ENCODE measurements around the gene ANP32D.
A peak's percentile ranks its signal among the peaks of the same experiment; 100 is the strongest.
"Not testable (repeated sequence)": the region's sequence is repeated elsewhere in the genome, so short reads cannot be mapped to it uniquely, and the experiment has no call there.

Gene ANP32D

DNA sequence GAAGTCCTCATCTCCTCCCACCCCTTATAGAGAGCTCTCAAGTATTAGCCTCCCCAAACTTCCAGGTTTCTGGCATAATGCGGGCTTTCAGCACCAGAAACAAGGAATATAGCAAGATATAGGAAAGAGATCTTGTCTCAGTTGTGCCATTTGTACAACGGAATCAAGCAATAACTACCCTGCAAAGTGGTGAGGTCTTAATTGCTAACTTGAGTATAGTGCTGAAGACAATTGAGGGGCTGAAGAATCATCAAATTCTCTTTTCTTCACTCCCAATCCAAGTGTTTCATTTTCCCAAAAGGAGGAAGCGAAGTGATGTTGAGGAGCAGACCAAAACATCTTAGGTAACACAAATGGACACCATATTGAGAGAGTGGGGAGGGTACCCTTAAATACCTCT lies 26.8 kb upstream of the ANP32D start:
- Mint-ChIP-seq H3K9me3 (peaks cover 9% of the 10 kb centered on the region), H3K36me3 (ENCODE audit: low read depth) (no peaks in the 10 kb centered on the region), H3K4me1 (no peaks in the 10 kb centered on the region), H3K27me3 (ENCODE audit: low read depth) (no peaks in the 10 kb centered on the region), H3K27ac (no peak overlapping the region), H3K4me3 (no peak overlapping the region)
- TF ChIP-seq, protein P1, sequence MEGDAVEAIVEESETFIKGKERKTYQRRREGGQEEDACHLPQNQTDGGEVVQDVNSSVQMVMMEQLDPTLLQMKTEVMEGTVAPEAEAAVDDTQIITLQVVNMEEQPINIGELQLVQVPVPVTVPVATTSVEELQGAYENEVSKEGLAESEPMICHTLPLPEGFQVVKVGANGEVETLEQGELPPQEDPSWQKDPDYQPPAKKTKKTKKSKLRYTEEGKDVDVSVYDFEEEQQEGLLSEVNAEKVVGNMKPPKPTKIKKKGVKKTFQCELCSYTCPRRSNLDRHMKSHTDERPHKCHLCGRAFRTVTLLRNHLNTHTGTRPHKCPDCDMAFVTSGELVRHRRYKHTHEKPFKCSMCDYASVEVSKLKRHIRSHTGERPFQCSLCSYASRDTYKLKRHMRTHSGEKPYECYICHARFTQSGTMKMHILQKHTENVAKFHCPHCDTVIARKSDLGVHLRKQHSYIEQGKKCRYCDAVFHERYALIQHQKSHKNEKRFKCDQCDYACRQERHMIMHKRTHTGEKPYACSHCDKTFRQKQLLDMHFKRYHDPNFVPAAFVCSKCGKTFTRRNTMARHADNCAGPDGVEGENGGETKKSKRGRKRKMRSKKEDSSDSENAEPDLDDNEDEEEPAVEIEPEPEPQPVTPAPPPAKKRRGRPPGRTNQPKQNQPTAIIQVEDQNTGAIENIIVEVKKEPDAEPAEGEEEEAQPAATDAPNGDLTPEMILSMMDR (IDR thresholded peaks at IDR 0.05; ENCODE audit: unreplicated experiment in 3 of 3), result no peak

DNA sequence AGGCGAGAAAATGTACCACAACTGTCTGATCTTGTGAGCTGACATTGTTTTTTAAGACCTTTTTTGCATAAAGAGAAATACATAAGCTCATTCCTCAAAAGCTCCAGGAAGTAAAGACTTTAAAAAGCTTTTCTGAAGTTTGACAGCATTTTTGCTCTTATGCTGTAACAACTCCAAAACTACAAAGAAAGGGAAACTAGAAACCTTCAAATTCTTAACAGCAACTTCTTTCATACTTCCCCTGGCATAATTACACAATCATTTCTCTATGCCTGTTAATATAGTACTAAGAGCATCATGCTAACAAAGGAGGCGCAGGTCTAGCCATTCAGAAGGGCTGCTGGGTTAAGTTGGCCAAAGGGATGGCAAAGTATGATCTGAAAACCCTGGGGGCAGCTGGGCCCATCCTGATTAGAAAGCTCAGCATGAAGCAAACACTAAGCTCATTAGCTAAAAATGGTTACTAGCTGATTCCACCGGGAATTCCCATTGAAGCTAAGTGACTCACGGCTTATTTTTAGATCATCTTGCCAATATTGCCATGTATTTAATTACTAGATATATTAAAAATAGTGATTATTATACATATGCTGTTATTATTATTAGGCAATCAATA lies 26.1 kb upstream of the ANP32D start:
- peaks cover 7% of the 10 kb centered on the region for H3K9me3 Mint-ChIP-seq
- no peak overlapping the region for H3K27ac Mint-ChIP-seq
- TF ChIP-seq, protein P1 (IDR thresholded peaks at IDR 0.05; ENCODE audit: unreplicated experiment in 3 of 3), result no peak
- H3K4me1 Mint-ChIP-seq, result no peaks in the 10 kb centered on the region
- H3K36me3 Mint-ChIP-seq (ENCODE audit: low read depth), result no peaks in the 10 kb centered on the region
- no peak overlapping the region for H3K4me3 Mint-ChIP-seq
- H3K27me3 Mint-ChIP-seq (ENCODE audit: low read depth), result peaks cover 2% of the 10 kb centered on the region

DNA sequence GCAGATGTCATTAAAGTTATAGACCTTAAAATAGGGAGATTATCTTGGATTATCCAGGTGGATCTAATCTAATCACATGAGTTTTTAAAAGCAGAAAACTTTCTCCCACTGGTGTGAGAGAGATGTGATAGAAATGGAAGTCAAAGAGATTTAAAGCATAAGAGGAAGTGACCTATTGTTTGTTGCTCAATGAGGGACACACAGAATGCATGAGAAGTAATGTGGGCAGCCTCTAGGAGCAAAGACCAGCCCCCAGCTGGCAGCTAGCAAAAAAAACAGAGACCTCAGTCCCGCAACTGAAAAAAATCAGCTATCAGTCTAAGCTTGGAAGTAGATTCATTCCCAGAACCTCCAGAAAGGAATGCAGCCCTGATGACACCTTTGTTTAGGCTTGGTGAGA lies 24.6 kb upstream of the ANP32D start:
- Mint-ChIP-seq H3K27me3 (ENCODE audit: low read depth) (peaks cover 4% of the 10 kb centered on the region), H3K9me3 (peaks cover 7% of the 10 kb centered on the region), H3K36me3 (ENCODE audit: low read depth) (no peaks in the 10 kb centered on the region), H3K4me3 (no peak overlapping the region), H3K27ac (no peak overlapping the region), H3K4me1 (no peaks in the 10 kb centered on the region)
- TF ChIP-seq, protein P1 (IDR thresholded peaks at IDR 0.05; ENCODE audit: unreplicated experiment in 3 of 3), result no peak

GRCh38 chr12:48451372-48451771 lies 21.0 kb upstream of the ANP32D start:
- no peaks in the 10 kb centered on the region for H3K36me3 Mint-ChIP-seq (ENCODE audit: low read depth)
- no peak overlapping the region for H3K27ac Mint-ChIP-seq
- H3K4me1 Mint-ChIP-seq, result no peaks in the 10 kb centered on the region
- TF ChIP-seq, protein P1 (IDR thresholded peaks at IDR 0.05; ENCODE audit: unreplicated experiment in 3 of 3), result no peak
- H3K9me3 Mint-ChIP-seq, result peaks cover 7% of the 10 kb centered on the region
- H3K4me3 Mint-ChIP-seq, result no peak overlapping the region
- H3K27me3 Mint-ChIP-seq (ENCODE audit: low read depth), result peaks cover 4% of the 10 kb centered on the region

DNA sequence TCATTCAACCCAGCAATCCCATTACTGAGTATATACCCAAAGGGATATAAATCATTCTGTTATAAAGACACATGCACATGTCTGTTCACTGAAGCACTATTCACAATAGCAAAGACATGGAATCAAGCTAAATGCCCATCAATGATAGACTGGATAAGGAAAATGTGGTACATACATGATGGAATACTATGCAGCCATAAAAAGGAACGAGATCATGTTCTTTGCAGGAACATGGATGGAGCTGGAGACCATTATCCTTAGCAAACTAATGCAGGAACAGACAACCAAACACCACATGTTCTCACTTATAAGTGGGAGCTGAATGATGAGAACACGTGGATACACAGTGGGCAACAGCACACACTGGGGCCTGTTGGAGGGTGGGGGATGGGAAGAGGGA lies 19.4 kb upstream of the ANP32D start:
- H3K4me1 Mint-ChIP-seq; H3K27me3 Mint-ChIP-seq (ENCODE audit: low read depth); H3K27ac Mint-ChIP-seq; H3K9me3 Mint-ChIP-seq; H3K4me3 Mint-ChIP-seq; H3K36me3 Mint-ChIP-seq (ENCODE audit: low read depth): not testable (repeated sequence)

- no peaks in the 10 kb centered on the region for H3K4me1 Mint-ChIP-seq
- H3K36me3 Mint-ChIP-seq (ENCODE audit: low read depth), result no peaks in the 10 kb centered on the region
- TF ChIP-seq, protein P1 (IDR thresholded peaks at IDR 0.05; ENCODE audit: unreplicated experiment in 3 of 3), result peak in 2 of 3 experiments; percentile 23 to 41
- no peak overlapping the region for H3K27ac Mint-ChIP-seq
- peaks cover 5% of the 10 kb centered on the region for H3K9me3 Mint-ChIP-seq
- peaks cover 18% of the 10 kb centered on the region for H3K27me3 Mint-ChIP-seq (ENCODE audit: low read depth)
- no peak overlapping the region for H3K4me3 Mint-ChIP-seq
Measured at GRCh38 chr12:48454667-48455066, 17.7 kb upstream of the ANP32D start.

All from nephron (organoid).